Measurements from ENCODE around the gene DAB1.

DNA sequence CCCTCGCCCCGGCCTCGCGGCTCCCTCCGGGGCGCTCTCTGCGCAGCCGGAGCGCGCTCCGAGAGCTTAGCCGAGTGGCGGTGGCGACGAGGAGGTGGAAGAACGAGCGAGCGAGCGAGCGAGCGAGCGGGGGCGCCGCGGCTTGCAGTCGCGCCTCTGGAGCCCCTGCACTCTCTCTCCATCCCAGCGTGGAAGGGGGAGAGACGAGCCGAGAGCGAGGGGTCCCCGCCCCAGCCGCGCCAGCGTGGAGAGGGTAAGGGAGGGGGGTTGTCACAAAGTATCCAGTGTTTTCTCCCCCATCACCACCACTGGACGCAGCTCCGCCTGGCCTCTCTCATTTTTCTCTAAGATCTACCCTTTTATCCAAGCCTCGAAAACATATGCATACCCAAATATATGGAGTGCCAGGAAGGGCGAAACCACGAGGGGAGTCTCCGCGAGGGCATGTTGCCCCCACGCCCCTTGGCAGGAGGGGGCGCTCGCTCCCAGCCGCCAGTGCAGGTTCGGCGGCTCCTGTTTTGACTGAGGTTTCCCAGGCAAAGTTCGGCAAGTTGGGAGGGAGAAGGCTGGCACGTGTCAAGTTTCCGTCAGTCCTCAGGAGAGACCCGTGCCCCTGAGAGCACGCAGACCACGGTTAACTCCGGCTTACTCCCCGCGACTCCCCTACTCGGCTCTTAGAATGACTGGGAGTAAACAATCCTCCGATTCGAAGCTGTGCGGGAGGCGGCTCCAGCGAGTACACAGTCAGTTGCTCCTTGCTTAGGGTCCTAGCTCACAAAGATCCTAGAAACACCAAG lies 569 bp upstream of the DAB1 start:
- TF ChIP-seq, protein P1, sequence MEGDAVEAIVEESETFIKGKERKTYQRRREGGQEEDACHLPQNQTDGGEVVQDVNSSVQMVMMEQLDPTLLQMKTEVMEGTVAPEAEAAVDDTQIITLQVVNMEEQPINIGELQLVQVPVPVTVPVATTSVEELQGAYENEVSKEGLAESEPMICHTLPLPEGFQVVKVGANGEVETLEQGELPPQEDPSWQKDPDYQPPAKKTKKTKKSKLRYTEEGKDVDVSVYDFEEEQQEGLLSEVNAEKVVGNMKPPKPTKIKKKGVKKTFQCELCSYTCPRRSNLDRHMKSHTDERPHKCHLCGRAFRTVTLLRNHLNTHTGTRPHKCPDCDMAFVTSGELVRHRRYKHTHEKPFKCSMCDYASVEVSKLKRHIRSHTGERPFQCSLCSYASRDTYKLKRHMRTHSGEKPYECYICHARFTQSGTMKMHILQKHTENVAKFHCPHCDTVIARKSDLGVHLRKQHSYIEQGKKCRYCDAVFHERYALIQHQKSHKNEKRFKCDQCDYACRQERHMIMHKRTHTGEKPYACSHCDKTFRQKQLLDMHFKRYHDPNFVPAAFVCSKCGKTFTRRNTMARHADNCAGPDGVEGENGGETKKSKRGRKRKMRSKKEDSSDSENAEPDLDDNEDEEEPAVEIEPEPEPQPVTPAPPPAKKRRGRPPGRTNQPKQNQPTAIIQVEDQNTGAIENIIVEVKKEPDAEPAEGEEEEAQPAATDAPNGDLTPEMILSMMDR (IDR thresholded peaks at IDR 0.05): peak; percentile 28 to 65 (median 50)
- TF ChIP-seq POLR2A (IDR thresholded peaks at IDR 0.05): no peak

Measured in right lobe of liver (tissue), 4 donors.